Peyer's patch (tissue), 4 donors: ENCODE results near the gene PLOD1.

Source experiments
- POLR2A ChIP-seq, 2 donors: fragments of 450-650 bp; IDR thresholded peaks; one replicate each; pipeline ENCODE4 v1.5.1; 2017; ENCODE audit warnings: antibody characterized with exemption in 2 of 2, mild to moderate bottlenecking in 2 of 2, moderate library complexity in 2 of 2
- TF ChIP-seq, protein P1 (sequence below), 6 experiments: fragments of 450-650 bp in 4 of 6; fragments of 200-600 bp in 2 of 6; sonication (generic) in 1 of 6; IDR thresholded peaks; one replicate each; pipeline ENCODE4 v1.5.1; 2017 to 2019; ENCODE audit warnings: antibody characterized with exemption in 6 of 6, mild to moderate bottlenecking in 3 of 6, moderate library complexity in 1 of 6

DNA sequence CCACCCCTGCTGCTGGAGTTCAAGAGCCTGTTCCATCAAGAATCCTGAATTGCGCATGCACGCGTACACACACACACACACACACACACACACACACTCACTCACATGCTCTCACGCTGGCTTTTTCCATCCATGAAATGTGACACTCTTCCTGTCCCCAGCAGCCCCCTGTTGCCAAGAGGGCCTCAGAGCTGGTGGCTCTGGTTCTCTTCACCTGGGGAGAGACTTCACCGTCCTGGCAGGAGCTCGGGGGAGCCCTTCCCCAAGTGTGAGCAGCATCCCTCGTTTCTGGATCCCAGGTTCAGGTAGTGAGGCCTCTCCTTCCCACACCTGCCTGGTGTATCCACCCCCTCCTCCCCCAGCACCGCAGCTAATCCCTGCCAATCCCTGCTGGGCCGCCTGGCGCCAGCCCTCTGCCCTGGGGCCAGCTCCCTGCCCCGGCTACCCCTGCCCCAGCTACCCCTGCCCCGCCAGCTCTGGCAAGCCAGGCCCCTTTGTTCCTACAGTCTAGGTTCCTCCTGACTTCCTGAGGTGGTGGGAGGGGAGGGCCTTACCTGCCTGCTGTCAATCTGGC is 9.9 kb downstream of the PLOD1 start:
- TF ChIP-seq POLR2A (IDR thresholded peaks at IDR 0.05): no peak
- TF ChIP-seq, protein P1, sequence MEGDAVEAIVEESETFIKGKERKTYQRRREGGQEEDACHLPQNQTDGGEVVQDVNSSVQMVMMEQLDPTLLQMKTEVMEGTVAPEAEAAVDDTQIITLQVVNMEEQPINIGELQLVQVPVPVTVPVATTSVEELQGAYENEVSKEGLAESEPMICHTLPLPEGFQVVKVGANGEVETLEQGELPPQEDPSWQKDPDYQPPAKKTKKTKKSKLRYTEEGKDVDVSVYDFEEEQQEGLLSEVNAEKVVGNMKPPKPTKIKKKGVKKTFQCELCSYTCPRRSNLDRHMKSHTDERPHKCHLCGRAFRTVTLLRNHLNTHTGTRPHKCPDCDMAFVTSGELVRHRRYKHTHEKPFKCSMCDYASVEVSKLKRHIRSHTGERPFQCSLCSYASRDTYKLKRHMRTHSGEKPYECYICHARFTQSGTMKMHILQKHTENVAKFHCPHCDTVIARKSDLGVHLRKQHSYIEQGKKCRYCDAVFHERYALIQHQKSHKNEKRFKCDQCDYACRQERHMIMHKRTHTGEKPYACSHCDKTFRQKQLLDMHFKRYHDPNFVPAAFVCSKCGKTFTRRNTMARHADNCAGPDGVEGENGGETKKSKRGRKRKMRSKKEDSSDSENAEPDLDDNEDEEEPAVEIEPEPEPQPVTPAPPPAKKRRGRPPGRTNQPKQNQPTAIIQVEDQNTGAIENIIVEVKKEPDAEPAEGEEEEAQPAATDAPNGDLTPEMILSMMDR (IDR thresholded peaks at IDR 0.05): no peak
